Hypothalamus (tissue), 51 donors: Measurements from ENCODE around the gene KIF22.
"Not testable (repeated sequence)": the region's sequence is repeated elsewhere in the genome, so short reads cannot be mapped to it uniquely, and the experiment has no call there.

Experiments
- DNase-seq, 51 donors: peaks; one replicate each; lab custom pipeline; 2025; lab: John Stamatoyannopoulos, UW

The KIF22 gene

GRCh38 chr16:29833219-29833618, 42.7 kb downstream of the KIF22 start:
- not testable (repeated sequence) for DNase-seq

DNA sequence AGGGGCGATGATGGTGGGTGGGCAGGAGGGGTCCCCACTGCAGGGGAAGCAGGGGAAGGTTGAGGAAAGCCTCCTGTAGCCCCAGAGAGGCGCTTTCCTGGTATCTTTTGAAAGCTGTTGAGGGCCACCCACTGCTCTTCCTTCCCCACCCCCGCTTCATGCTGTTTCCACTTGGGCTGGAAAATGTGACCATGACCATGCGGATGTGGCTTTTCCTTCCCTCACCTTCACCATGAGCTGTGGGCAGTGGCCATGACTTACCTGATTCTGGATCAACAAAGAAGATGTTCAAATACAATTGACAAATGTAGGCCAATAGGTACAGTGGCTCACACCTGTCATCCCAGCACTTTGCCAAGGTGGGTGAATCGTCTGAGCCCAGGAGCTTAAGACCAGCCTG, 43.5 kb downstream of the KIF22 start:
- DNase-seq = no peak

DNA sequence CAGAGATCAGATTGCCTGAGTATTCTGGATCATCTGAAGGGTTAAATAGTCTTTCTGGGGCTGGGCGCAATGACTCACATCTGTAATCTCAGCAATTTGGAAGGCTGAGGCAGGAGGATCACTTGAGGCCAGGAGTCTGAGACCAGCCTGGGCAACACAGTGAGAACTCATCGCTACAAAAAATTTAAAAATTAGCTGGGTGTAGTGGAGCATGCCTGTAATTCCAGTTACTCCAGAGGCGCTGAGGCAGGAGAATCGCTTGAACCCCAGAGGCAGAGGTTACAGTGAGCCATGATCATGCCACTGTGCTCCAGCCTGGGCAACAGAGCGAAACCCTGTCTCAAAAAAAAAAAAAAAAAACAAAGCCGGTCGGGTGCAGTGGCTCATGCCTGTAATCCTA, 45.4 kb downstream of the KIF22 start:
- no peak for DNase-seq

GRCh38 chr16:29836623-29837022, 46.1 kb downstream of the KIF22 start:
- no peak for DNase-seq

GRCh38 chr16:29837841-29838240, 47.3 kb downstream of the KIF22 start:
- no peak for DNase-seq

- DNase-seq = no peak
These were observed 49.3 kb downstream of the KIF22 start for GRCh38 chr16:29839822-29840221.

DNA sequence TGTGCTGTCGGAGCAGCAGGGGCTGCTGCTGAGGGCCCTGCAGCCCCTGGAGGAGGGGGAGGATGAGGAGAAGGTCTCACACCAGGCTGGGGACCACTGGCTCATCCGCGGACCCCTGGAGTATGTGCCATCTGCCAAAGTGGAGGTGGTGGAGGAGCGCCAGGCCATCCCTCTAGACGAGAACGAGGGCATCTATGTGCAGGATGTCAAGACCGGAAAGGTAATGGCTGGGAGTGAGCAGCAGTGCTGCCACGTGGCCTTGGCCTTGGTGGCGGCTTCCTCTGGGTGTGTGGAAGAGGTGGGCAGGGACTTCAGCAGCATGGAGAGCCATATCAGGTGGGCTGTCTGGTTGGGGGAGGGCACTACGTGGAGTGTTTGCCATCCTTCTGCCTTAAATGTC, 49.7 kb downstream of the KIF22 start:
- no peak for DNase-seq

DNA sequence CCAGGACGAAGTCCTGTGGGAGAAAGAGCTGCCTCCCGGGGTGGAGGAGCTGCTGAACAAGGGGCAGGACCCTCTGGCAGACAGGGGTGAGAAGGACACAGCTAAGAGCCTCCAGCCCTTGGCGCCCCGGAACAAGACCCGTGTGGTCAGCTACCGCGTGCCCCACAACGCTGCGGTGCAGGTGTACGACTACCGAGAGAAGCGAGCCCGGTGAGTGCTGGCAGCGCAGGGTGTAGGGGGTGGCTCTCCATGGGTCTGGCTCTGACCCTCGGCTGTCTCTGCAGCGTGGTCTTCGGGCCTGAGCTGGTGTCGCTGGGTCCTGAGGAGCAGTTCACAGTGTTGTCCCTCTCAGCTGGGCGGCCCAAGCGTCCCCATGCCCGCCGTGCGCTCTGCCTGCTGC, 51.1 kb downstream of the KIF22 start:
- no peak for DNase-seq

- no peak for DNase-seq
These were observed 52.3 kb downstream of the KIF22 start for GRCh38 chr16:29842732-29843346.

DNA sequence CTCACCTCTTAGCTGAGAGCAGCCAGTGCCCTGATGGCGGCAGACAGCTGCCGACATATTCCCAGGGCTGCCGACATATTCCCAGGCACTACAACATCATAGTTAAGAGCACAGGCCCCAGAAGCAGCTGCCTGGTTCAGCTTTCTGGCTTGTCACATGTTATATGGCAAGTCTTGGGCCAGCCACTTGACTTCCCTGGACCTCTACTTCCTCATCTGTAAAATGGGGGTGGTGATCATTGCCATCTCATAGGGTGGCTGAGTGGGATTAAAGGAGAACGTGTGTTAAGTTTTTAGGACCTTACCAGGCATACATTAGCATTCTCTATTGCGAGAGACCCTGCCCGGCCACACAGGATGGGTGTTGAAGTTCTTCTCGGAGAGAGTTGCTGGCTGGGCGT, 53.4 kb downstream of the KIF22 start:
- no peak for DNase-seq

- no peak for DNase-seq
These were observed 54.2 kb downstream of the KIF22 start for GRCh38 chr16:29844575-29845331.

DNA sequence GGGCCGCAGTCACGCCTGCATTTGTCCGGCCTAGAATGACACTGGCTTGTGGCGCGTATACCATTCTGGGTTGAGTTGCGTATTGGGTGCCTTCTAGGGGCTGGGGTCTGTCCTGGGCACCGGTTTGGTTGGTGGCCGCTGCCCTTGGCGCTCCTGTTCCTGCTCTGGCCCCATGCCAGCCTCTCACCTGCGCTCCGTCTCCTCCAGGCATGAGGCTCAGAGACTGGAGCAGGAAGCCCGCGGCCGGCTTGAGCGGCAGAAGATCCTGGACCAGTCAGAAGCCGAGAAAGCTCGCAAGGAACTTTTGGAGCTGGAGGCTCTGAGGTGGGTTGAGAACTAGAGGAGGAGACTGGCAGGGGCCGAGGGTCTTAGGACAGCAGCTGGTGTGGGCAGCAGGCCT, 55.1 kb downstream of the KIF22 start:
- no peak for DNase-seq

- DNase-seq = peak in 42 of 51 donors; percentile 12 to 81 (median 43)
These were observed 58.1 kb downstream of the KIF22 start for GRCh38 chr16:29848420-29849297.

DNA sequence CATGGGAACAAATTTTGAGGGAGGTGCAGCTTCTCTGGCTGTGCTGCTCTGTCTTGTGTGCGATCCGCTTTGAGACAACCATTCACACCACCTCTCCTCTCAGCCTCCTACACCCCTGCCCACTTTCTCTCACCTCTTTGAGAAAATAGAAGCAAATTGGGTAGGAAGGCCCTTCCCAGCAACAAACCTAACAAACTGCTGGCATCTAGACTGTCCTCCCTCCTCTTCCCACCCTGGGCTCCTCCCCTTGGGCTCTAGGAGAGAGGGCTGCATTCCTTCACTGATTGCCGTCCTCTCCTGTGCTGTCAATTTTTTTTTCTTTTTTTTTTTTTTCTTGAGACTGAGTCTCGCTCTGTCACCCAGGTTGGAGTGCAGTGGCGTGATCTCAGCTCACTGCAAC, 59.0 kb downstream of the KIF22 start:
- DNase-seq = no peak

GRCh38 chr16:29850998-29851397, 60.4 kb downstream of the KIF22 start:
- DNase-seq = no peak

- DNase-seq = no peak
These were observed 62.1 kb downstream of the KIF22 start for GRCh38 chr16:29852654-29853053.

GRCh38 chr16:29854520-29855100, 64.1 kb downstream of the KIF22 start:
- DNase-seq = no peak
